ENCODE measurements around the gene PLXND1.
A peak's percentile ranks its signal among the peaks of the same experiment; 100 is the strongest.
"Not testable (repeated sequence)": the region's sequence is repeated elsewhere in the genome, so short reads cannot be mapped to it uniquely, and the experiment has no call there.

The PLXND1 gene

DNA sequence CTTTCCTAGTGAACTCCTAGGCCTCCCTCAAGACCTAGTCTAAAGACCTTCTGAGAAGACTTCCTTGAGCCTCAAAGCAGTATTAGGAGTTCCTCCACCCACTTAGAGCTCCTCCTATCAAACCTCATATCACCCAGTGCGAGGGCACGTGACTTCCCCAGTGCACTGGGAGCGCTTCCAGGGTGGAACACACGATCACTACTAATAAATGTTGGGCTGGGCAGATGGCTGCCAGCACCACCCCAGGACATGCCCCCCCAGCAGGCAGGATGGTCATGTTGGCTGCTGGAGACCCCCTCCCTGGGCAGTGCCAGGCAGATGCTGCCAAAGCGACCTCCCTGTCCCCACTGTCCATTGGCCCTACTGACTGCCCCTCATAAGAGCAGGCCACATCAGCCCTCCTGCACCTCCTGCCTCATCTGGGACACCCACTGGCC lies 8.5 kb upstream of the PLXND1 start:
- no peak for DNase-seq (ENCODE audit: low spot score)

- DNase-seq (ENCODE audit: low spot score): no peak
These were observed 8.0 kb upstream of the PLXND1 start for GRCh38 chr3:129614435-129614834.

DNA sequence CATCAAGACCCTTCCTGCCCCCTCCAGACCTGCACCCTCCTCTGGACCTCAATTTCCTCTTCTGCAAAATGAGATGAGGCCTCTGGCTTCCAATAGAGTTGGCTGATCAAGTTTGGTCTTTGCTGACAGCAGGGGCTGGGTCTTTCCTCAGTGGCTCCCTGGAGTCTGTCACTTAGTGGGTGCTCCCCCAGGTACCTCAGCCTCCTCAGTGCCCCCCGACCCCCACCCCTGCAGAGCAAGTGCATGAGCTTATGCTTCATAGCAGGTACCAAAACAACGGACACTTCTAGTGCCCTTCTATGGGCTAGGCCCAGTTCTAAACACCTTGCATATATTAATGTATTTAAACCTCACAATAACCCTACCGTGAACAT lies 6.9 kb upstream of the PLXND1 start:
- DNase-seq (ENCODE audit: low spot score): no peak

- no peak for DNase-seq (ENCODE audit: low spot score)
These were observed 6.3 kb upstream of the PLXND1 start for GRCh38 chr3:129612534-129613366.

- no peak for DNase-seq (ENCODE audit: low spot score)
These were observed 5.5 kb upstream of the PLXND1 start for GRCh38 chr3:129611812-129612533.

GRCh38 chr3:129611446-129611800 lies 4.9 kb upstream of the PLXND1 start:
- no peak for DNase-seq (ENCODE audit: low spot score)

DNA sequence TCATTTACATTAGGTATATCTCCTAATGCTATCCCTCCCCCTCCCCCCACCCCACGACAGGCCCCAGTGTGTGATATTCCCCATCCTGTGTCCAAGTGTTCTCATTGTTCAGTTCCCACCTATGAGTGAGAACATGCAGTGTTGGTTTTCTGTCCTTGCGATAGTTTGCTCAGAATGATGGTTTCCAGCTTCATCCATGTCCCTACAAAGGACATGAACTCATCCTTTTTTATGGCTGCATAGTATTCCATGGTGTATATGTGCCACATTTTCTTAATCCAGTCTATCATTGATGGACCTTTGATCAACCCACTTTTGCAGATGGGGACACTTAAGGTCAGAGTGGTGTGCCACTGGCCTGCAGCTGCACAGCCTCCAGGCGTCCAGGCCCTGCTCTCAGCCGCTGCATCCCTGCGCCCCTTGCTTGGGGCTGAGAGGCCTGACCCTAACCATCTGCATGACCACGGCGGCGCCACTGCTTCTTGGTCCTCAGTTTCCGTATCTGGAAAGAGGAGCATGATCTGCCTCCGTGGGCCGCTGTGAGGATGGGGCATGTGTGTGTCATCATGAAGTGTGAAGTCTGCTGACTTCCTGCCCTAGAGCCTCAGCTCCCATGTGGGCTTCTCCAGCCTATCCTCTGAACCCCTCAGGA lies 4.4 kb upstream of the PLXND1 start:
- DNase-seq (ENCODE audit: low spot score): not testable (repeated sequence)

GRCh38 chr3:129610276-129610675 lies 3.8 kb upstream of the PLXND1 start:
- DNase-seq (ENCODE audit: low spot score): no peak

DNA sequence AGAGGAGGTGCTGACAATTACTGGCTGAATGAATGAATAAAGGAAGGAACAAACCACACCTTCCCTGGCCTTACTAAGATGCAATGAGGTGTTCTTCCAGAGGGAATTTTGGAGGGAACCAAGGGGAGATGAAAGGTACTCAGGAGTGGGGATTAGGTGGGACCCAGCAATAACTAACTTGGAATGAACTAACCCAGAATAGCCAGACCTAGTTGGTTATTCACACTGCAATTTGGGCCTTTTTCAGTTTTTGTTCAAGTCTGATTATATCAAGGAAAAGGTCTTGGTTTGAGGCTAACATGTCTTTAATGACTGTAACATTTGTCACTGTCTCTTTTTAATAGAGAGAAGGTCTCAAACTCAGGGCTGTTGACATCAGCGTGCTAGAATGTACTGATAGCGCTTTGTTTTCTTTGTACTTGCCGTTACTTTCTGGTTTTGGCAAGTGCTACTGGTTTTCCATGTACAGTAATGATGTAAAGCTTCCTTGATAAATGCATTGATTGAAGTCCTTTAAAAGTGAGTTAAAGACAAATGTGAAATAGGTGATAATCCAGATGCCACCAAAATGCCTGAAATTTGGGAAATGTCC lies 3.2 kb upstream of the PLXND1 start:
- no peak for DNase-seq (ENCODE audit: low spot score)

DNA sequence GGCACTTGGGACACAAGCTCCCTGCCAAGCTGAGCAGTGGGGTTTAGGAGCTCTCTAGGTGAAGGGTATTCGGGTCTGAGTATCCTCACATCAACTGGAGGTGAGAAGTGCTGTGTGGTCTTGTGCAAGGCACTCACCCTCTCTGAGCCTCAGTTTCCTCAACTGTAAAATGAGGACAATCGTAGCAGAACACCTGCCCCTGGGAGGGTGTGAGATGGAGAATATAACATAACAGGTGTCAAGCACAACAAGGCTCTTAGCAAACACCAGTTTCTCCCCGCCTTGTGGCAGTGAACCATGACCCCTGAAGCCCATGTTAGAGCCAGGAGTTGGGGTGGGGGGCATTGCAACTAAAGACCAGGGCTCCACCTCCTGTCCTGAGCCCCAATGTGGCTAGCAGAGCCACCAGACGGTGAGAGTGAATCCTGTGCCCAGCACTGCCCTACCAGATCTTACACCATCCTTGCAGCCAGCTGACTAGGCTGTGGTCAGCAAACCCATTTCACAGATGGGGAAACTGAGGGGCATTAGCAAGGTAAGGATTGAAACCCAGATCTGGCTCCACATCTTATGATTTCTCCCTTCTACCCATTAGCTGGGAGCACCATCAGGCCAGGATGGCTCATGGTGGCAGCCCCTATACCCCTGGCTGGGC lies 2.6 kb upstream of the PLXND1 start:
- DNase-seq (ENCODE audit: low spot score): no peak

GRCh38 chr3:129608087-129608935 lies 1.8 kb upstream of the PLXND1 start:
- no peak for DNase-seq (ENCODE audit: low spot score)

DNA sequence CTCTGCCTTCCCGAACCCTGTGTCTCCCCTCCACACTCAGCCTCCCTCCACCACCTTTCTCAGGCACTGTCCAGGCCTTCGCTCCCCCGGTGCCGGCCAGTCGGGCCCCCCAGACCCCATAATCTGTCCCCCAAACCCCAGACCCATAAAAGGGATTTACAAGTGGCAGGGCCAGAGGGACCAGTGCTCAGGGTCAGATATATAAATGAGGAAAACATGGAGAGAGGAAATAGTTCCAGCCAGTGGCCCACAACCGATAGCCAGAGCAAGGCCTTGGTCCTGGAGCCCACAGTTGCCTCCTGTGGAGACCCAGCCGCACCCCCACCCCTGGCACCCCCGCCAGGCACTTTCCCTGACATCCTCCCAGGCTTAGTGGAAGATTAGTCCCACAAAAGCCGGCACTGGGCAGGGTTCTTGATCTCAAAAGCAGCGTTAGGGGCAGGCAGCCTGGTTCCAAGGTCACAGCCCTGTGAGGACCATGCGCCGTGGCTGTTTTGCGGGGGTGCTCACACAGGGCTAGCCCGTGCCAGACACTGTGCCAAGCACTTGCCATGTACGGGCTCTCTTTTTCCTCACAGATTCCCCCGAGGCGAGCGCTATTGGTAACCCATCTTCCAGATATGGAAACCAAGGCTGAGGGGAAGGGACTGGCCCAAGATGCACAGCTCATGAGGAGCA lies 1.1 kb upstream of the PLXND1 start:
- DNase-seq (ENCODE audit: low spot score): no peak

GRCh38 chr3:129605922-129606635 lies 397 bp downstream of the PLXND1 start:
- no peak for DNase-seq (ENCODE audit: low spot score)

GRCh38 chr3:129605203-129605921 lies 1.1 kb downstream of the PLXND1 start:
- DNase-seq (ENCODE audit: low spot score): peak; percentile 35

GRCh38 chr3:129604767-129605166 lies 1.7 kb downstream of the PLXND1 start:
- no peak for DNase-seq (ENCODE audit: low spot score)

GRCh38 chr3:129603991-129604749 lies 2.3 kb downstream of the PLXND1 start:
- no peak for DNase-seq (ENCODE audit: low spot score)

GRCh38 chr3:129603561-129603942 lies 2.9 kb downstream of the PLXND1 start:
- DNase-seq (ENCODE audit: low spot score): no peak

GRCh38 chr3:129602730-129603560 lies 3.5 kb downstream of the PLXND1 start:
- DNase-seq (ENCODE audit: low spot score): no peak
